Measurements from ENCODE around the gene SLC35E2B. TPM values are rescaled to one million over a fixed set of nuclear protein-coding genes. Genes with fewer than 3 reads are reported as not detected.
A peak's percentile ranks its signal among the peaks of the same experiment; 100 is the strongest.
"Not testable (repeated sequence)": the region's sequence is repeated elsewhere in the genome, so short reads cannot be mapped to it uniquely, and the experiment has no call there.

Gene SLC35E2B
- total RNA-seq, 1 donor from 2014 or later: 45.1 TPM

- H3K27ac Mint-ChIP-seq (ENCODE audit: unreplicated experiment): no peak overlapping the region
- H3K27me3 Mint-ChIP-seq (ENCODE audit: low read depth, unreplicated experiment): no peaks in the 10 kb centered on the region
Observed at GRCh38 chr1:1664941-1665814, 27.4 kb downstream of the SLC35E2B start.

GRCh38 chr1:1664318-1664717, 28.3 kb downstream of the SLC35E2B start:
- not testable (repeated sequence) for H3K9ac ChIP-seq (ENCODE audit: low read length); H3K36me3 ChIP-seq (ENCODE audit: insufficient read depth, low read length); H4K20me1 ChIP-seq (ENCODE audit: insufficient read depth, low read length); H3K4me3 Mint-ChIP-seq (ENCODE audit: unreplicated experiment); H3K9me3 ChIP-seq (ENCODE audit: insufficient read depth, low read depth, low read length); H3K27ac Mint-ChIP-seq (ENCODE audit: unreplicated experiment); H3K27me3 ChIP-seq (ENCODE audit: insufficient read depth, low read length); H3K79me2 ChIP-seq (ENCODE audit: insufficient read depth, low read length); H3K4me3 ChIP-seq (ENCODE audit: insufficient read depth, low read depth, low read length); FAIRE-seq; H3K4me1 ChIP-seq (ENCODE audit: insufficient read depth, low read length); H3K27ac ChIP-seq (ENCODE audit: low read depth, low read length); H2AFZ ChIP-seq (ENCODE audit: low read depth, low read length); H3K9me3 Mint-ChIP-seq (ENCODE audit: unreplicated experiment); DNase-seq (ENCODE audit: low read depth); H3K4me2 ChIP-seq (ENCODE audit: low read length); H3K36me3 Mint-ChIP-seq (ENCODE audit: low read depth, unreplicated experiment); H3K4me1 Mint-ChIP-seq (ENCODE audit: low read depth, unreplicated experiment); H3K27me3 Mint-ChIP-seq (ENCODE audit: low read depth, unreplicated experiment)

More at GRCh38 chr1:1664941-1665814, 27.4 kb downstream of the SLC35E2B start:
- H3K27me3 ChIP-seq (ENCODE audit: insufficient read depth, low read length): no peaks in the 10 kb centered on the region
- H3K4me1 ChIP-seq (ENCODE audit: insufficient read depth, low read length): no peaks in the 10 kb centered on the region
- H3K79me2 ChIP-seq (ENCODE audit: insufficient read depth, low read length): no peaks in the 10 kb centered on the region
- FAIRE-seq: no peak
- TF ChIP-seq EZH2 (IDR thresholded peaks at IDR 0.05; ENCODE audit: insufficient read depth, low read length): no peak
- TF ChIP-seq CTCF (IDR thresholded peaks at IDR 0.05; ENCODE audit: insufficient read depth, low read depth, low read length): no peak
- H3K4me3 Mint-ChIP-seq (ENCODE audit: unreplicated experiment): no peak overlapping the region
- H4K20me1 ChIP-seq (ENCODE audit: insufficient read depth, low read length): no peaks in the 10 kb centered on the region
- H3K36me3 Mint-ChIP-seq (ENCODE audit: low read depth, unreplicated experiment): peaks cover 2% of the 10 kb centered on the region
- H3K36me3 ChIP-seq (ENCODE audit: insufficient read depth, low read length): peaks cover 9% of the 10 kb centered on the region
- no peak for DNase-seq (ENCODE audit: low read depth)
- no peak overlapping the region for H2AFZ ChIP-seq (ENCODE audit: low read depth, low read length)
- H3K4me3 ChIP-seq (ENCODE audit: insufficient read depth, low read depth, low read length): no peak overlapping the region
- H3K4me1 Mint-ChIP-seq (ENCODE audit: low read depth, unreplicated experiment): no peaks in the 10 kb centered on the region
- no peaks in the 10 kb centered on the region for H3K9me3 ChIP-seq (ENCODE audit: insufficient read depth, low read depth, low read length)
- H3K9ac ChIP-seq (ENCODE audit: low read length): no peak overlapping the region
- H3K27ac ChIP-seq (ENCODE audit: low read depth, low read length): no peak overlapping the region
- H3K9me3 Mint-ChIP-seq (ENCODE audit: unreplicated experiment): no peaks in the 10 kb centered on the region
- no peak overlapping the region for H3K4me2 ChIP-seq (ENCODE audit: low read length)

- H4K20me1 ChIP-seq (ENCODE audit: insufficient read depth, low read length); H3K27me3 Mint-ChIP-seq (ENCODE audit: low read depth, unreplicated experiment); H3K4me1 ChIP-seq (ENCODE audit: insufficient read depth, low read length); DNase-seq (ENCODE audit: low read depth); H3K36me3 ChIP-seq (ENCODE audit: insufficient read depth, low read length); FAIRE-seq; H3K27me3 ChIP-seq (ENCODE audit: insufficient read depth, low read length); H3K9me3 ChIP-seq (ENCODE audit: insufficient read depth, low read depth, low read length); H3K27ac Mint-ChIP-seq (ENCODE audit: unreplicated experiment); H3K9me3 Mint-ChIP-seq (ENCODE audit: unreplicated experiment); H3K9ac ChIP-seq (ENCODE audit: low read length); H2AFZ ChIP-seq (ENCODE audit: low read depth, low read length); H3K4me1 Mint-ChIP-seq (ENCODE audit: low read depth, unreplicated experiment); H3K4me3 ChIP-seq (ENCODE audit: insufficient read depth, low read depth, low read length); H3K4me2 ChIP-seq (ENCODE audit: low read length); H3K36me3 Mint-ChIP-seq (ENCODE audit: low read depth, unreplicated experiment); H3K27ac ChIP-seq (ENCODE audit: low read depth, low read length); H3K79me2 ChIP-seq (ENCODE audit: insufficient read depth, low read length): not testable (repeated sequence)
- H3K4me3 Mint-ChIP-seq (ENCODE audit: unreplicated experiment): peak overlapping the region; percentile 62
Observed at GRCh38 chr1:1662830-1663560, 29.6 kb downstream of the SLC35E2B start.

GRCh38 chr1:1662392-1662791, 30.2 kb downstream of the SLC35E2B start:
- not testable (repeated sequence) for H3K36me3 ChIP-seq (ENCODE audit: insufficient read depth, low read length); H3K9ac ChIP-seq (ENCODE audit: low read length); H3K4me2 ChIP-seq (ENCODE audit: low read length); H3K9me3 Mint-ChIP-seq (ENCODE audit: unreplicated experiment); H3K4me3 Mint-ChIP-seq (ENCODE audit: unreplicated experiment); H3K9me3 ChIP-seq (ENCODE audit: insufficient read depth, low read depth, low read length); DNase-seq (ENCODE audit: low read depth); H3K27me3 Mint-ChIP-seq (ENCODE audit: low read depth, unreplicated experiment); H3K36me3 Mint-ChIP-seq (ENCODE audit: low read depth, unreplicated experiment); H2AFZ ChIP-seq (ENCODE audit: low read depth, low read length); H3K4me1 ChIP-seq (ENCODE audit: insufficient read depth, low read length); H3K79me2 ChIP-seq (ENCODE audit: insufficient read depth, low read length); H4K20me1 ChIP-seq (ENCODE audit: insufficient read depth, low read length); H3K4me3 ChIP-seq (ENCODE audit: insufficient read depth, low read depth, low read length); H3K27ac ChIP-seq (ENCODE audit: low read depth, low read length); H3K27me3 ChIP-seq (ENCODE audit: insufficient read depth, low read length); H3K4me1 Mint-ChIP-seq (ENCODE audit: low read depth, unreplicated experiment); H3K27ac Mint-ChIP-seq (ENCODE audit: unreplicated experiment)
- peak; percentile 90 for FAIRE-seq
